Measurements from ENCODE around the gene SLC16A2. TPM values are rescaled to one million over a fixed set of nuclear protein-coding genes. Genes with fewer than 3 reads are reported as not detected.

The SLC16A2 gene
- total RNA-seq, 1 donor from 2014 or later = 18.3 TPM

GRCh38 chrX:74426071-74426470, 4.8 kb downstream of the SLC16A2 start:
- Mint-ChIP-seq H3K9me3 (ENCODE audit: low read depth) (no peaks in the 10 kb centered on the region), H3K27ac (ENCODE audit: unreplicated experiment) (no peak overlapping the region), H3K36me3 (ENCODE audit: low read depth) (no peaks in the 10 kb centered on the region), H3K27me3 (ENCODE audit: low read depth) (no peaks in the 10 kb centered on the region), H3K4me3 (ENCODE audit: unreplicated experiment) (no peak overlapping the region), H3K4me1 (ENCODE audit: low read depth) (peaks cover 13% of the 10 kb centered on the region)
- DNase-seq (ENCODE audit: low spot score) = no peak
- TF ChIP-seq, protein P1, sequence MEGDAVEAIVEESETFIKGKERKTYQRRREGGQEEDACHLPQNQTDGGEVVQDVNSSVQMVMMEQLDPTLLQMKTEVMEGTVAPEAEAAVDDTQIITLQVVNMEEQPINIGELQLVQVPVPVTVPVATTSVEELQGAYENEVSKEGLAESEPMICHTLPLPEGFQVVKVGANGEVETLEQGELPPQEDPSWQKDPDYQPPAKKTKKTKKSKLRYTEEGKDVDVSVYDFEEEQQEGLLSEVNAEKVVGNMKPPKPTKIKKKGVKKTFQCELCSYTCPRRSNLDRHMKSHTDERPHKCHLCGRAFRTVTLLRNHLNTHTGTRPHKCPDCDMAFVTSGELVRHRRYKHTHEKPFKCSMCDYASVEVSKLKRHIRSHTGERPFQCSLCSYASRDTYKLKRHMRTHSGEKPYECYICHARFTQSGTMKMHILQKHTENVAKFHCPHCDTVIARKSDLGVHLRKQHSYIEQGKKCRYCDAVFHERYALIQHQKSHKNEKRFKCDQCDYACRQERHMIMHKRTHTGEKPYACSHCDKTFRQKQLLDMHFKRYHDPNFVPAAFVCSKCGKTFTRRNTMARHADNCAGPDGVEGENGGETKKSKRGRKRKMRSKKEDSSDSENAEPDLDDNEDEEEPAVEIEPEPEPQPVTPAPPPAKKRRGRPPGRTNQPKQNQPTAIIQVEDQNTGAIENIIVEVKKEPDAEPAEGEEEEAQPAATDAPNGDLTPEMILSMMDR (IDR thresholded peaks at IDR 0.05) = no peak

DNA sequence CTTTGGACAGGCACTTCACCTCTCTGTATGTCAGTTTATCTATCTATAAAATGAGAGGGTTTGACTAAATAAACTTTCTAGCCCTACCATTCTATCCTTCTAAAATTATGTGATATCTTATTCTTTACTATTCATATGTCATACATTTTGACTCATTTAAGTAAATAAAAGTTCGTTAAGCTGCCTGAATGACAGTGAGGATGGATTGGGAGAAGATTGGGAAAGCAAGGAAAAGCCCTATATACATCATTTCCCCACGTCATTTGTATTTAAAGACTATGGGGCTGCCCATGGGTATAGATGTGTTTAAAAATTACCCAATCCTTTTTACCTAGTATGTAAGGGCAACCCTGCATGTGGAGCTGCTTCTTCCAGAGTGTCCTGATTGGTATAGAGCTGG, 5.3 kb downstream of the SLC16A2 start:
- Mint-ChIP-seq H3K4me1 (ENCODE audit: low read depth) (peaks cover 13% of the 10 kb centered on the region), H3K4me3 (ENCODE audit: unreplicated experiment) (no peak overlapping the region), H3K27ac (ENCODE audit: unreplicated experiment) (no peak overlapping the region), H3K27me3 (ENCODE audit: low read depth) (no peaks in the 10 kb centered on the region), H3K36me3 (ENCODE audit: low read depth) (no peaks in the 10 kb centered on the region), H3K9me3 (ENCODE audit: low read depth) (no peaks in the 10 kb centered on the region)
- DNase-seq (ENCODE audit: low spot score) = no peak
- TF ChIP-seq, protein P1 (IDR thresholded peaks at IDR 0.05) = no peak

GRCh38 chrX:74431797-74432196, 10.5 kb downstream of the SLC16A2 start:
- H3K27me3 Mint-ChIP-seq (ENCODE audit: low read depth) = no peaks in the 10 kb centered on the region
- no peaks in the 10 kb centered on the region for H3K36me3 Mint-ChIP-seq (ENCODE audit: low read depth)
- DNase-seq (ENCODE audit: low spot score) = no peak
- no peaks in the 10 kb centered on the region for H3K4me1 Mint-ChIP-seq (ENCODE audit: low read depth)
- TF ChIP-seq, protein P1 (IDR thresholded peaks at IDR 0.05) = no peak
- no peak overlapping the region for H3K4me3 Mint-ChIP-seq (ENCODE audit: unreplicated experiment)
- H3K9me3 Mint-ChIP-seq (ENCODE audit: low read depth) = no peaks in the 10 kb centered on the region
- no peak overlapping the region for H3K27ac Mint-ChIP-seq (ENCODE audit: unreplicated experiment)

- TF ChIP-seq, protein P1 (IDR thresholded peaks at IDR 0.05) = no peak
- Mint-ChIP-seq H3K9me3 (ENCODE audit: low read depth) (no peaks in the 10 kb centered on the region), H3K27ac (ENCODE audit: unreplicated experiment) (no peak overlapping the region), H3K36me3 (ENCODE audit: low read depth) (no peaks in the 10 kb centered on the region), H3K4me3 (ENCODE audit: unreplicated experiment) (no peak overlapping the region), H3K27me3 (ENCODE audit: low read depth) (no peaks in the 10 kb centered on the region), H3K4me1 (ENCODE audit: low read depth) (no peaks in the 10 kb centered on the region)
- no peak for DNase-seq (ENCODE audit: low spot score)
Observed at GRCh38 chrX:74434336-74434735, 13.0 kb downstream of the SLC16A2 start.

DNA sequence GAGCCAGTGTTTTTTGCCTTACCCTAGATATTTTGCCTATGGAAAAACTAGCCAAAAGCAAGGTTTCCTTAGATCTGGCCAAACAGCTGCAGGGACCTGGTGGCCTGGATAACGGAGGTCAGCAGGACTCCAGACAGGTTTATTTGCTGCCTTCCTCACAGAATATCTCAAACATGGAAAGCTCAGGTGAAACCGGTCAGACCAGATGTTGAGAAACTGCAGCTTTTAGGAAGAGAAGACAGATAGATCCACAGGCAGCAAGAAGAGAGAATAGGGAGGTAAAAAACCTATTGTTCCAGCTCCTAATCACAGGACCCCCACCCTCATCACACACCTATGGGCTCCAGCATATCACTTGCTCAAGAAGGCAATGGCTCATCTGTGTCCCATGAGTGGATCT, 16.2 kb downstream of the SLC16A2 start:
- no peaks in the 10 kb centered on the region for H3K36me3 Mint-ChIP-seq (ENCODE audit: low read depth)
- DNase-seq (ENCODE audit: low spot score) = no peak
- H3K9me3 Mint-ChIP-seq (ENCODE audit: low read depth) = peaks cover 4% of the 10 kb centered on the region

More for the DNA sequence above, 16.2 kb downstream of the SLC16A2 start:
- no peak overlapping the region for H3K4me3 Mint-ChIP-seq (ENCODE audit: unreplicated experiment)
- no peaks in the 10 kb centered on the region for H3K4me1 Mint-ChIP-seq (ENCODE audit: low read depth)
- TF ChIP-seq, protein P1 (IDR thresholded peaks at IDR 0.05) = no peak
- H3K27ac Mint-ChIP-seq (ENCODE audit: unreplicated experiment) = no peak overlapping the region
- H3K27me3 Mint-ChIP-seq (ENCODE audit: low read depth) = no peaks in the 10 kb centered on the region

Measured in chondrocyte (in vitro differentiated cells).